Calu3 (cell line): ENCODE data around the gene CDK5RAP2. TPM values are rescaled to one million over a fixed set of nuclear protein-coding genes. Genes with fewer than 3 reads are reported as not detected.
"Not testable (repeated sequence)": the region's sequence is repeated elsewhere in the genome, so short reads cannot be mapped to it uniquely, and the experiment has no call there.

Experiments used
- BruUV-seq: library from RNA; stranded (reverse); fragments of 400-500 nt; replicated peaks from 2 replicates; lab custom pipeline; 2021; lab: Mats Ljungman, UMichigan
- CTCF ChIA-PET: fragments of 300-600 bp; sonication (Branson Sonifier 250); formaldehyde crosslinking; loops from one replicate; lab custom pipeline; 2022; ENCODE audit warnings: antibody characterized with exemption; lab: Charles Lee
- DNase-seq: peaks from one replicate; pipeline ENCODE4 v3.0.0; 2022
- H3K27ac Mint-ChIP-seq: one replicate; pipeline ENCODE4 v1.8.0; 2022; ENCODE audit warnings: mixed read lengths; ENCODE audit not compliant: unreplicated experiment
- H3K27me3 Mint-ChIP-seq: one replicate; pipeline ENCODE4 v1.8.0; 2022; ENCODE audit warnings: mixed read lengths; ENCODE audit not compliant: unreplicated experiment
- H3K36me3 Mint-ChIP-seq: one replicate; pipeline ENCODE4 v1.8.0; 2022; ENCODE audit warnings: mild to moderate bottlenecking, moderate library complexity, mixed read lengths; ENCODE audit not compliant: insufficient read depth, unreplicated experiment
- H3K4me1 Mint-ChIP-seq: one replicate; pipeline ENCODE4 v1.8.0; 2022; ENCODE audit warnings: mild to moderate bottlenecking, low read depth, mixed read lengths; ENCODE audit not compliant: unreplicated experiment
- H3K4me3 Mint-ChIP-seq: one replicate; pipeline ENCODE4 v1.8.0; 2022; ENCODE audit warnings: mild to moderate bottlenecking, low read depth, moderate library complexity, mixed read lengths; ENCODE audit not compliant: unreplicated experiment
- H3K9me3 Mint-ChIP-seq: one replicate; pipeline ENCODE4 v1.8.0; 2022; ENCODE audit warnings: low read depth, mixed read lengths; ENCODE audit not compliant: unreplicated experiment
- intact Hi-C: fragments of 100-400 bp; cut with micrococcal nuclease; formaldehyde crosslinking; loops from one replicate; pipeline ENCODE4 v1.10.0; 2022; ENCODE audit not compliant: unreplicated experiment
- total RNA-seq: library from RNA; stranded (reverse); gene quantifications from 2 replicates; pipeline ENCODE4 v1.2.3, GENCODE V29; 2022
- TF ChIP-seq, protein P1 (sequence below): fragments of 200-600 bp; IDR thresholded peaks from one replicate; pipeline ENCODE4 v1.8.0; 2022; ENCODE audit warnings: antibody characterized with exemption; ENCODE audit not compliant: unreplicated experiment

CDK5RAP2 gene
- total RNA-seq, 1 experiment from 2014 or later: 40.7 TPM

DNA sequence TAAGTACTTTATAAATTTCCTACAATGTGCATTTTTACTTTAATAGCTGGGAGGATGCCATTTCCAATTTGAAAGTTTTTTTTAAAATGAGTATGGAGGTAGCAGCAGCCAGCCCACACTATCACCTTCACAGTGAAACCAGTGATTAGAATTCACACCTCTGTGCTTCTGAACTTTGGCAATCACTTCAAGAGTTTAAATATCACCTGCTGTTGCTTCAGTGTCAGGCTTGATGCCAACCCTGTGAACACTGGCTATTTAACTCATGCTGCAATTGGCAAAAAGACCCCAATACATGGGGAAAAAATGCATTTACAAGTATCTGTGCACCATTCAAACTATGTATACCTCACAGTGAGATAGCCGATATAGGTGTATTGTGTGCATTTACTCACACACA is 57.4 kb downstream of the CDK5RAP2 start:
- TF ChIP-seq, protein P1, sequence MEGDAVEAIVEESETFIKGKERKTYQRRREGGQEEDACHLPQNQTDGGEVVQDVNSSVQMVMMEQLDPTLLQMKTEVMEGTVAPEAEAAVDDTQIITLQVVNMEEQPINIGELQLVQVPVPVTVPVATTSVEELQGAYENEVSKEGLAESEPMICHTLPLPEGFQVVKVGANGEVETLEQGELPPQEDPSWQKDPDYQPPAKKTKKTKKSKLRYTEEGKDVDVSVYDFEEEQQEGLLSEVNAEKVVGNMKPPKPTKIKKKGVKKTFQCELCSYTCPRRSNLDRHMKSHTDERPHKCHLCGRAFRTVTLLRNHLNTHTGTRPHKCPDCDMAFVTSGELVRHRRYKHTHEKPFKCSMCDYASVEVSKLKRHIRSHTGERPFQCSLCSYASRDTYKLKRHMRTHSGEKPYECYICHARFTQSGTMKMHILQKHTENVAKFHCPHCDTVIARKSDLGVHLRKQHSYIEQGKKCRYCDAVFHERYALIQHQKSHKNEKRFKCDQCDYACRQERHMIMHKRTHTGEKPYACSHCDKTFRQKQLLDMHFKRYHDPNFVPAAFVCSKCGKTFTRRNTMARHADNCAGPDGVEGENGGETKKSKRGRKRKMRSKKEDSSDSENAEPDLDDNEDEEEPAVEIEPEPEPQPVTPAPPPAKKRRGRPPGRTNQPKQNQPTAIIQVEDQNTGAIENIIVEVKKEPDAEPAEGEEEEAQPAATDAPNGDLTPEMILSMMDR: no peak
- Mint-ChIP-seq H3K4me3 (no peak overlapping the region), H3K4me1 (no peaks in the 10 kb centered on the region), H3K9me3 (no peaks in the 10 kb centered on the region), H3K27ac (no peak overlapping the region), H3K27me3 (no peaks in the 10 kb centered on the region), H3K36me3 (peaks cover 5% of the 10 kb centered on the region)
- intact Hi-C loops: no loop called here
- CTCF ChIA-PET: no interaction called here
- no peak for DNase-seq
- BruUV-seq: no TSS peak

GRCh38 chr9:120522032-120522431 is 57.9 kb downstream of the CDK5RAP2 start:
- Mint-ChIP-seq H3K27me3 (no peaks in the 10 kb centered on the region), H3K36me3 (no peaks in the 10 kb centered on the region), H3K27ac (no peak overlapping the region), H3K4me1 (no peaks in the 10 kb centered on the region), H3K4me3 (no peak overlapping the region), H3K9me3 (no peaks in the 10 kb centered on the region)
- TF ChIP-seq, protein P1: no peak
- no TSS peak for BruUV-seq
- CTCF ChIA-PET: no interaction called here
- DNase-seq: no peak
- intact Hi-C loops: no loop called here

GRCh38 chr9:120521101-120521500 is 58.9 kb downstream of the CDK5RAP2 start:
- DNase-seq: no peak
- BruUV-seq: no TSS peak
- intact Hi-C loops: no loop called here
- no peak overlapping the region for H3K4me3 Mint-ChIP-seq
- H3K9me3 Mint-ChIP-seq: no peaks in the 10 kb centered on the region
- no peaks in the 10 kb centered on the region for H3K4me1 Mint-ChIP-seq
- CTCF ChIA-PET: no interaction called here
- no peak overlapping the region for H3K27ac Mint-ChIP-seq
- TF ChIP-seq, protein P1: no peak
- H3K27me3 Mint-ChIP-seq: no peaks in the 10 kb centered on the region
- H3K36me3 Mint-ChIP-seq: no peaks in the 10 kb centered on the region

GRCh38 chr9:120515996-120516395 is 64.0 kb downstream of the CDK5RAP2 start:
- H3K27me3 Mint-ChIP-seq, H3K27ac Mint-ChIP-seq, H3K36me3 Mint-ChIP-seq, CTCF ChIA-PET, BruUV-seq, DNase-seq, H3K4me1 Mint-ChIP-seq, H3K4me3 Mint-ChIP-seq, intact Hi-C loops, H3K9me3 Mint-ChIP-seq: not testable (repeated sequence)

DNA sequence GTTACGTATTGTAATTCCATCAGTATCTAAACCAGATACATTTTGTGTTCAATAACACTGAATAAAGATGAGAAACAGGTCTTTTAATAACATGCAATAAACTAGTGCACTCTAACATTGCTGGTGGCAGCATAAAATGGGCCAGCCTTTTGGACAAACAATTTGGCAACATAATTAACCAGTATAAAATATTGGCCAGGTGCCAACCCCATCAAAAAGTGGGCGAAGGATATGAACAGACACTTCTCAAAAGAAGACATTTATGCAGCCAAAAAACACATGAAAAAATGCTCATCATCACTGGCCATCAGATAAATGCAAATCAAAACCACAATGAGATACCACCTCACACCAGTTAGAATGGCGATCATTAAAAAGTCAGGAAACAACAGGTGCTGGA is 64.5 kb downstream of the CDK5RAP2 start:
- H3K9me3 Mint-ChIP-seq, H3K36me3 Mint-ChIP-seq, H3K27ac Mint-ChIP-seq, H3K4me3 Mint-ChIP-seq, BruUV-seq, CTCF ChIA-PET, H3K27me3 Mint-ChIP-seq, intact Hi-C loops, DNase-seq, H3K4me1 Mint-ChIP-seq: not testable (repeated sequence)
